HG03095 (cell line): ENCODE results near the gene SNAP29.
"Not testable (repeated sequence)": the region's sequence is repeated elsewhere in the genome, so short reads cannot be mapped to it uniquely, and the experiment has no call there.

Experiments used
- ATAC-seq: cut with Tn5 transposase; IDR thresholded peaks from one replicate; pipeline ENCODE4 v1.9.1; 2021; ENCODE audit warnings: moderate library complexity; ENCODE audit not compliant: unreplicated experiment

Gene SNAP29

GRCh38 chr22:20897737-20898136, 38.9 kb downstream of the SNAP29 start:
- not testable (repeated sequence) for ATAC-seq

DNA sequence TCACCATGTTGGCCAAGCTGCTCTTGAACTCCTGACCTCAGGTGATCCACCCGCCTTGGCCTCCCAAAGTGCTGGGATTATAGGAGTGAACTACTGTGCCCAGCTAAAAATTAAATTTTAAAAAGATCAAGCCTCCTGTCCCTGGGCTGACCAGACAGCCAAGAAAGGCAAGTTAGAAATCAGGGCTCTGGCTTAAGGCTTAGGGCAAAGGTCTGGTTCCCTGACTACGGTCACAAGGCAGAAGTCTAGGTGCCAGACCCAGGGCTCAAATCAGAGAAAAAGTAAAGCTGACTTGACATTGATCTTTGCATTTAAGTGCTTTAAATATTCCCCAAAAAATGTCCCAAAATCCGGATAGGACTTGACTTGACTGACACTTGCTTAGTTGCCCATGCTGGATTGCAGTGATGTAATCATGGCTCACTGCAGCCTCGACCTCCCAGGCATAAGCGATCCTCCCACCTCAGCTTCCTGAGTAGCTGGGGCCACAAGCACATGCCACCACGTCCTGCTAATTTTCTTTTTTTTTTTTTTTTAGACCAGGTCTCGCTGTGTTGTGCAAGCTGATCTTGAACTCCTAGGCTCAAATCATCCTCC, 41.1 kb downstream of the SNAP29 start:
- no peak for ATAC-seq

DNA sequence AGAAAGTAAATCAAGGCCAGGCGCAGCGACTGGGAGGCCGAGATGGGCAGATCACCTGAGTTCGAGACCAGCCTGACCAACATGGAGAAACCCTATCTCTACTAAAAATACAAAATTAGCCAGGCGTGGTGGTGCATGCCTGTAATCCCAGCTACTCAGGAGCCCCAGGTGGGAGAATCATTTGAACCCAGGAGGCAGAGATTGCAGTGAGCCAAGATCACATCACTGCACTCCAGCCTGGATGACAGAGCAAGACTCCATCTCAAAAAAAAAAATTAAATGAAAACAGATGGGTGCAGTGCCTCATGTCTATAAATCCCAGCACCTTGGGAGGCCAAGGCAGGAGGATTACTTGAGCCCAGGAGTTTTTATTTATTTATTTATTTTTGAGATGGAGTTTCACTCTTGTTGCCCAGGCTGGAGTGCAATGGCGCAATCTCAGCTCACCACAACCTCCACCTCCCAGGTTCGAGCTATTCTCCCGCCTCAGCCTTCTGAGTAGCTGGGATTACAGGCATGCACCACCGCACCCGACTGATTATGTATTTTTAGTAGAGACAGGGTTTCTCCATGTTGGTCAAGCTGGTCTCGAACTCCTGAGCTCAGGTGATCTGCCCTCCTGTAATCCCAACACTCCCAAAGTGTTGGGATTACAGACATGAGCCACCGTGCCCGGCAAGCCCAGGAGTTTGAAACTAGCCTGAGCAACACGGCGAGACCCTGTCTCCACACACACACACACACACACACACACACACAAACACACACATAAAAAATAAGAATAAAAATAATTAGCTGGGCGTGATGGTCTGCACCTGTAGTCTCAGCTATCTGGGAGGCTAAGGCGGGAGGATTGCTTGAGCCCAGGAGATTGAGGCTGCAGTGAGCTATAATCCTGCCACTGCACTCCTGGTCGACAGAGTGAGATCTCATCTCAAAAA, 42.6 kb downstream of the SNAP29 start:
- not testable (repeated sequence) for ATAC-seq

GRCh38 chr22:20903093-20903492, 44.3 kb downstream of the SNAP29 start:
- ATAC-seq, result no peak

DNA sequence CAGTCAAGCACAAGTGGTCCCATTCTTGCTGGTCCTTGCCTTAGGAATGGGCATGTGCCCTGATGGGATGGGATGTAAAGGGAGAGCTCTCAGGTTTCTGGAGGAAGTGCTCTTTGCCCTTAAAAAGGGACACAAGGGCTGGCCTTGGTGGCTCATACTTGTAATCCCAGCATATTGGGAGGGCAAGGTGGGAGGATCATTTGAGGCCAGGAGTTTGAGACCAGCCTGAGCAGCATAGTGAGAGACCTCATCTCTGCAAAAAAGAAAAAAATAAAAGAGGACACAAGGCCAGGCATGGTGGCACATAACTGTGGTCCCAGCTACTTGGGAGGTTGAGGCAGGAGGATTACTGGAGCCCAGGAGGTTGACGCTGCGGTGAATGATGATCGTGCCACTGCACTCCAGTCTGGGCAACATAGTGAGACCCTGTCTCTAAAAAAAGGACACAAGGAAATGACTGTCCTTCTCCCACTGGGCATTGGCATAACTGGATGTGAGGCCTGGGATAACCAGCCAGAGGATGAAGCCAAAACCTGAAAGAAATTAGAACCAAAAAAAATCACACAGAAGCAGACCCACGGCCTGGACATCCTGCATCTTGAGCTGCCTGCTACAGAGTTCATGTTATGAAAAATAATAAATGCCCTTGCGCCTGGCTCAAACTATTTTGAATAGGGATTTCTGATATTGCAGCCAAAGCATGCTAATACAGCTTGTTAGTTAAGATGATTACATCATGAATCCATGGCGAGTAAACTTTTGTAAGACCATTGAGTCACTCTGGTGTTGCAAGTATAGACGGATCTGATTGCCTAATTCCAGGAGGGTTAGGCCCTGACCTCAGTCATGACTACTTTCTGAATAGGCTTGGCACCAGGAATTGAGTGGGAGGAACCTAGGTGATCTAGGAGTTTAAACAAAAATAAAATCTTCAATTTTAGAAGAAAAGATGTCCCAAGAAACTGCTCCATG, 45.5 kb downstream of the SNAP29 start:
- no peak for ATAC-seq

GRCh38 chr22:20904980-20905355, 46.2 kb downstream of the SNAP29 start:
- no peak for ATAC-seq

- no peak for ATAC-seq
Measured at GRCh38 chr22:20905415-20906386, 46.9 kb downstream of the SNAP29 start.

DNA sequence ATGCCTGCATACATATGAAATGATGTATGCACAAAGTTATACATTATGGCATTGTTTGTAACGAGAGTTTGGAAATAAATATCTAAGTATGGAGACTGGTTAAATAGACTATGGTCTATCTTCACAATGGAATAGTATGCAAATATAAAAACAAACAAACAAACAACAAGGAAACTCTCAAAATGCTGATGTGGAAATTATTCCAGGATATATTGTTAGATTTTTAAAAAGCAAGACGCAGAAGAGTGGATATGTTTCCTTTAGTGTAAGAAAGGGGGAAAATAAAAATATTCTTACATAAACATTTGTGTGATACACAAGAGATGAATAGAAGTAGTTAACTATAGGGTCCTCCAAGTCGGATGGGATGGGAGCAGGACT, 47.6 kb downstream of the SNAP29 start:
- no peak for ATAC-seq

- ATAC-seq, result not testable (repeated sequence)
Measured at GRCh38 chr22:20908717-20909116, 49.9 kb downstream of the SNAP29 start.

DNA sequence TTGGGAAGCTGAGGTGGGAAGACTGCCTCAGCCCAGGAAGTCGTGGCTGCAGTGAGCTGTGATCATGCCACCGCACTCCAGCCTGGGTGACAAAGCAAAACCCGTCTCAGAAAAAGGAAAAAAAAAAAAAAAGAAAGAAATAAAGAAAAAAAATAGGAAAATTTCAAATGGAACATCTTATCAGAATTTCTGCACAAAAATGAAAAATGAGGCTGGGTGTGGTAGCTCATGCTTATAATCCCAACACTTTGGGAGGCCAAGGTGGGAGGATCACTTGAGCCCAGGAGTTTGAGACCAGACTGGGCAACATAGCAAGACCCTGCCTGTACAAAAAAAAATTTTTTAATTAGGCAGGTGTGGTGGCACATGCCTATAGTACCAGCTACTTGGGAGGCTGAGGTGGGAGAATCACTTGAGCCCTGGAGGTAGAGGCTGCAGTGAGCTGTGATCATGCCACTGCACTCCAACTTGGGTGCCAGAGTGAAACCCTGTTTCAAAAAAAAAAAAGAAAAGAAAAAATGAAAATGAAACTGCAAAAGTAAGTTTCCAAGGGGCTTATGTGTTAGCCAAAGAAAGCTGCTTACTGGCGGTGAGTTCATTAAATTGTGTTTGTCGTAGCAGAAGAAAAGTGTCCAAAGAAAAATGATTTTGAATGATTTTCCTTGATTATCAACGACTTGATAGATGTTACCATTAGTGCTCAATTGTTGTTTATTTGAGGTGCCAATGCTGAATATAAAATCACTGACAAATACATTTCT, 50.9 kb downstream of the SNAP29 start:
- ATAC-seq, result no peak

- ATAC-seq, result no peak
Measured at GRCh38 chr22:20912494-20912893, 53.7 kb downstream of the SNAP29 start.

DNA sequence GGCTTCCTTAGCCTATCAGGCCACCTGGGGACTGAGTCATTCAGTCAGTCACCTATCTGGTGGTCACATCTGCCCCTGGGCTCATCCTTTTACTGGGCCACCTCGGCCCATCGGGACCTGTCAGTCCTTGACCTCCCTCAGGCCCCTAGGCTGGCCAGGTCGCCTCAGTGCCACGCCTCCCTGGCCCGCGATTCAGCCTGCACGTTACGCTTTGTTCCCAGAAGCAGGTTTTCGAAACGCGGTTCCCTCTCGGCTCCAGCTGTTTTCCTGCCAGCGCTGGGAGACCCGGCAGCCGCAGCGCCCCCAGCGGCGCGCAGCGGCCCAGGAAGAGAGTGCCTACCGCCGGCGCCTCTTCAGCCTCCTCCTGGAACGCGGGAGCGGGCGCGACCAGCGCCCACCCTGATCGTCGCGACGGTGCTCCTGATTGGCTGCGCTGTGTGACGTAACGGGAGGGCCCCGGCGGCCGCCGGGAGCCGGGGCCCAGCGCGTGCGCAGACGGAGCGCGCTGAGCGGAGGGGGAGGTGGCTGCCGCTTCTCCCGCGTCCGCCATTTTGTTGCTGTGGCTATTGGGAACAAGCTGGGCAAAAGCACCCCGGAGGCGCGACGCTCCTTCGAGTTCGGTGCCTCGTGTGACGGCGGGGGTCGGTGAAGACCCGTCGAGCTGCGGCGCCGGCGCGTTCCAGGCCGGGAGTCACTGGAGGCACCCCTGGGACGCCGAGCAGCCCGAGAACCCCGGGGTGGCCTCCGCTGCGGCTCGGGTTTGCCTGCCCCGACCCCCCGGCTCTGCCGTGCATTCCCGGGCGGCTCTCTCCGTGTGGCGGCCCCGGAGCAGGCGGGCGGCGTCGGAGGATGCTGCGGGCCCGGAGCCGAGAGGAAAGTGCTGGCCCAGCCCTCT, 58.4 kb downstream of the SNAP29 start, which contains the start of gene CRKL:
CRKL (plus strand) TSS at position 492 of the 895 bp plus-strand sequence. CDS start 528 bp downstream, outside the sequence.
- peak; percentile 89 for ATAC-seq

GRCh38 chr22:20918663-20919218, 59.9 kb downstream of the SNAP29 start:
- ATAC-seq, result no peak

DNA sequence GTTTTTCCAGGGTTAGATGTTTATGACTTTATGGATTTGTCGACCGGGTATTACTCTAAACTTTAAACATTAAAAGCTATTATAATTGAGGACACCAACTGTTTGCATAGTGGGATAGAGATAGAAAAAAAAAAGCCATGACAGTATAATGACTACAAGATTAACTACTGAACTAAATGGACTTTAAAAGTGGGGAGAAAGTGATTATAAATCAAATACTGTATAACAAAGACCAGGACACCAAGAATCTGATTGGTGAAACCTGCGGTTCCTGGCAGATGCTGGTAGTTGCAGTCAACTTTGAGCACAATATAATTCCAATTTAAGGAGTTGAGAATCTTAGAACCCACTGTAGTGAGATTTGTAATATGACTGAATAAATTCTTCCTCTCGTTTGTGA, 60.9 kb downstream of the SNAP29 start:
- ATAC-seq, result no peak

DNA sequence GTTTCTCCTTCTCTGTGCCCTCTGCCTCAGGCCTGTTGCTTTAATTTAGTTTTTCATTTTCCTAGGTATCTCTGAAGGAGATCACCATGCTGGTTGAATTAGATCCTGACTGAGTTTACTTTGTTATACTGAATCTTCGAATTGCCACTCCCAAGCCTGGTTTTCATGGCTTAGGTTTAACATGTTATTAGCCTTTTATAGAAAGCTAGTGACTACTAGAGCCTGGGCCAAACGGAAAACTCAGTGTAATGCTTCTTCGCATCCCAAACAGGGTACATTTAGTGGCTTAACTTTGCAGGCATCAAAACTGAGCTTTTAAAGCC, 62.0 kb downstream of the SNAP29 start:
- ATAC-seq, result no peak

- no peak for ATAC-seq
Measured at GRCh38 chr22:20922141-20922751, 63.4 kb downstream of the SNAP29 start.

- no peak for ATAC-seq
Measured at GRCh38 chr22:20926243-20926642, 67.4 kb downstream of the SNAP29 start.
